COLO668 (cell line): Measurements from ENCODE around the gene FLII.
A peak's percentile ranks its signal among the peaks of the same experiment; 100 is the strongest.

Experiments used
- DNase-seq: peaks from one replicate; lab custom pipeline; 2025; ENCODE audit not compliant: unreplicated experiment; lab: John Stamatoyannopoulos, UW

FLII gene

DNA sequence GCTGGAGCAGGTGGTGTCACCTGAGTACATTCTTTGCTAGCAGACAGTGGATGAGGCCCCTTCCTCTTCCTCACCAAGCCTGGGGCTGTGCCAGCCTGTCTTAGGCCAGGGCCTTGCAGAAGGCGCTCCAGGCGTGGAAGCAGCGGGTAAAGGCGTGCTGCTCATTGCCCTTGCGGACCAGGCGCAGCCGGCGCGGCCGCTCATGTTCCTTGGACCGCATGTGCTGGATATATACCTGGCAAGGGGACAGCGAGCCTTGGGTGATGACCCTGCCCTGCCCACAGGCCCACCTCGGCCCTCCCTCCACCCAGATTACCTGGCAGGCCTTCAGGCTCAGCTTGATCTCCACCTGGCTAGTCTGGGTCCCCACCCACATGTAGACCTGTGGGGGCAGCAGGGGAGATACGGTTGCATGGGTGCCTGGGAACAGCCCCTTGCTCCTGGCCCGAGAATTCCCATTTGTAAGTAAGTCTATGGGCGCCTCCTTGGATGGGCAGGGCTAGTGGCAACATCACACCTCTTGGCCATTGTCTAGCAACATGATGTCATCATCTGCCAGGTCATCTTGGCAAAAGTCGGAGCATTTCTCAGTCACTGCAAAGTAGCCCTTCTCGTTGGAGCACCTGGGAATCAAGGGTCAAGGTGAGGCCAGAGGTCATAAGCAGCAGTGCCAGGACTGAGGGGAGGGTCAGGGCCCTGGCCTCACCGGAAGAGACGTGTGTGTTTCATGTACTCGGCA is 13.3 kb downstream of the FLII start:
- DNase-seq: no peak

DNA sequence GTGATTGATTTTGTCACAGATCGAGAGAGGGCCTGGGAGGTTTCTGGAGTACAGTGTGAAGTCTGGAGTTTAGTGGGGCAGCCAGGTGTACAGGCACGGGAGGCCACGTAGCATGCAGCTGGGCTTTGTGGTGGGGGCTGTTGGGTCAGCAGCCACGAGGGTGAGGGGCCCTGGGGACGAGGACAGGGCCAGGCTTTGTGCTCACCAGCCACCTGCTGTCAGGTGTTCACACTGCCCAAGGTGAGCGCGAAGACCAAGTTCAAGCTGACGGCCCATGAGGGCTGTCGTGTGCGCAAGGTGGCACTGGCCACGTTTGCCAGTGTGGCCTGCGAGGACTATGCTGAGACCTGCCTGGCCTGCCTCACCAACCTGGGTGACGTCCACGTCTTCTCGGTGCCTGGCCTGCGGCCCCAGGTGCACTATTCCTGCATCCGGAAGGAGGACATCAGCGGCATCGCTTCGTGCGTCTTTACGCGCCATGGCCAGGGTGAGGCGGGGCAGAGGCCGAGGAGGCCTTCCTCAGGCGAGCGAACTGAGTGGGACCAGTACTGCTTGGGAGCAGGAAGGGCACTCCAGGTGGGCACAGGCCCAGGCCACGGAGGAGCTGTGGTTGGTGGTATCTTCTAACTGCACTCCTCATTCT is 17.2 kb downstream of the FLII start:
- DNase-seq: no peak

- DNase-seq: no peak
Measured at GRCh38 chr17:18240449-18240848, 18.1 kb downstream of the FLII start.

DNA sequence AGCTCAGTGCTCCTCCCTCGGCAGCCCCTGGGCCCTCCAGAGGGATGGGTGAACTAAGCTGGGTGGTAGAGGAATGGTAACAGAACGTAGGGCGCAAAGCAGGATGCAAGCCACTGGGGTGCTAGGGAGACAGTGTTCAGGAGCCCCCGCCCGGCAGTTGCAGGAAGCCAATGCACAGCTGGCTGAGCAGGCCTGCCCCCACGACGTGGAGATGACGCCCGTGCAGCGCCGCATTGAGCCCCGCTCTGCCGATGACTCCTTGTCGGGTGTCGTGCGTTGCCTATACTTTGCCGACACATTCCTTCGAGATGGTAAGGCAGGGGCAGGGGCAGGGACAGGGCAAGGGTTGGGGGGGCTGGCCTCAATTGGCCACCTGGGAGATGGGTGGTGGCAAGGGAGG is 20.2 kb downstream of the FLII start:
- DNase-seq: no peak

DNA sequence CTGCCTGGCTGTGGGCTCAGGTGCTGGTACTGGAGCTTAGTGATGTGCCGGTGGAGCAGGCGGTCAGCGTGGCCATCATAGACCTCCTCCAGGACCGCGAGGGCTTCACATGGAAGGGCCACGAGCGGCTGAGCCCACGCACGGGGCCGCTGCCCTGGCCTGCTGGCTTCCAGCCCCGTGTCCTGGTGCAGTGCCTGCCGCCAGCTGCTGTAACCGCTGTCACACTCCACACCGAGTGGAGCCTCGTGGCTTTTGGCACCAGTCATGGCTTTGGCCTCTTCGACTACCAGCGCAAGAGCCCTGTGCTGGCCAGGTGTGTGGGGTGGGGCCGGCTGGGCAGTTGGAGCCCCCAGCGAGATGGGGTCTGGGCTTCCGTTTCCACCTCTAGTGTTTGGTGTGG is 21.1 kb downstream of the FLII start:
- no peak for DNase-seq

- DNase-seq: no peak
Measured at GRCh38 chr17:18236494-18236893, 22.0 kb downstream of the FLII start.

DNA sequence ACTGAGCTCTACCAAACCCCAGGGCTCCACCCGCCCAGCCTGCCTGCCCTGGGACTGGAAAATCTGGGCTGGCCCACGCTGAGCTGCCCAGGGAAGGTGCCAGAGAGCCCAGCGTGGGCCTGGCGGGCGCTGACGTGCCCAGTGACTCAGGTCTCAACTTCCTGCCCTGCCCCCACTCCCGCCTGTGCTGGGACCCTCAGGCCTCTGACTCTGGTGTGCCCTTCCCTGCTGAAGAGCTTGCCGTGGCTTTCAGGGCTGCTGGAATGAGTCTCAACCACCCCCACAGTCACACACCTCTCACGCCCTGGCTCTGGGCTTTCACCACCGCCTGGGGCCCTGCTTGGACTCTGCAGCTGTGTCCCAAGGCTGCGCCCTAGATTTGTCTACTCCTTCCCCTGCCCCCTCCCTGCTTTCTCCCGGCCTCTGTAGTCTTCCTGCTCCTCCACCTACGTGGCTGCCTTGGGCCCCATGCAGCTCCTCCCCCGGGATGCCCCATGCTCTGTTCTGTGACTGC is 22.7 kb downstream of the FLII start:
- no peak for DNase-seq

DNA sequence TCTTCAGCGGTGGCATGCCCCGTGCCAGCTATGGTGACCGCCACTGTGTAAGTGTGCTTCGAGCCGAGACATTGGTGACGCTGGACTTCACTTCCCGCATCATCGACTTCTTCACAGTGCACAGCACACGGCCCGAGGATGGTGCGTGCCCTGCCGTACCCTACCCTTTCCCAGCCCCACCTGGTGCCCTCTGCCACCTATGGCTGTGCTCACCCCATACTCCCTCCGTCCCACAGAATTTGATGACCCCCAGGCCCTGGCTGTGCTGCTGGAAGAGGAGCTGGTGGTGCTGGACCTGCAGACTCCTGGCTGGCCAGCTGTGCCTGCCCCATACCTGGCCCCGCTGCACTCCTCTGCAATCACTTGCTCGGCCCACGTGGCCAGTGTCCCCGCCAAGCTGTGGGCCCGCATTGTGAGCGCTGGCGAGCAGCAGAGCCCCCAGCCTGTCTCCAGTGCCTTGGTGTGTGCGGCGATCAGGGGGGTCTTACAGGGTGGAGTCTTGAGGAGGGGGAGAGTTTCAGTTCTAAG is 23.6 kb downstream of the FLII start:
- DNase-seq: no peak

GRCh38 chr17:18233803-18234518 is 24.6 kb downstream of the FLII start:
- DNase-seq: no peak

DNA sequence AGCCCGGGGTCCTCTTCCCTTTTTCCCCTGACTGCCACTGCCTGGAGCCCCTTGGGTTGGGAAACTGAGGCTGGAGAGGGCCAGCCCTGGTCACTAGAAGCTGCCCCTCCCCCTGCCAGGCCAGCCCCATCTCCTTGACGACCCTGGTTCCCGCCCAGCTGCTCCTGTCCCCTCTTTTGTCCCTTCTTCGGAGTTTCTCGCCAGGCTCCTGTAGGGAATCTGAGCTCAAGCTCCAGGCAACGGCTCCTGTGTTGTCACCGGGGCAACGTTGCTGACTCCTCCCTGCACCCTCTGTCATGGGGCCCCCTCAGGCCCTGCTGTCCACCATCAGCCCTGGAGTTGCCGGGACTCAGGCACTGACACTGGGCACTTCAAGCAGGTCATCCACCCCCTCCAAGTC is 27.4 kb downstream of the FLII start:
- DNase-seq: no peak

- DNase-seq: no peak
Measured at GRCh38 chr17:18230288-18231141, 28.0 kb downstream of the FLII start.

GRCh38 chr17:18229771-18230170 is 28.8 kb downstream of the FLII start:
- no peak for DNase-seq

DNA sequence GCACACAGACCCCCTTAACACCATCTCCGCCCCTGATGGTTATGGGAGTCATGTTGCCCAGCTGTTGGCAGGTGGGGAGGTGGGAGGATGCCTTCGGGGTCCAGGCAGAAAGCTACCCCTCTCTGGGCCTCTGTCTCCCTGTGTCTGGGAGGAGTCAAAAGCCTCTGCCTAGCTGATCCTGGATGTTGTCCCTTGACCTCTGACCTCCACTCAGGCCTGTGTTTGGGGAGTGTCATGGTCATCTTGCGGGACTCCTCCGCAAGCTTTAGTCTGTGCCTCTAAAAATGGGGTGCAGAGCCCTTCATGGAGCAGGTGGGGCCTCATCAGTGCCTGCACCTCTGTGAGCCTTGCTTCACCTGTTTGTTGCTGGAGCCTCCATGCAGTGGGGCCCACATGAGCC is 29.3 kb downstream of the FLII start:
- no peak for DNase-seq

DNA sequence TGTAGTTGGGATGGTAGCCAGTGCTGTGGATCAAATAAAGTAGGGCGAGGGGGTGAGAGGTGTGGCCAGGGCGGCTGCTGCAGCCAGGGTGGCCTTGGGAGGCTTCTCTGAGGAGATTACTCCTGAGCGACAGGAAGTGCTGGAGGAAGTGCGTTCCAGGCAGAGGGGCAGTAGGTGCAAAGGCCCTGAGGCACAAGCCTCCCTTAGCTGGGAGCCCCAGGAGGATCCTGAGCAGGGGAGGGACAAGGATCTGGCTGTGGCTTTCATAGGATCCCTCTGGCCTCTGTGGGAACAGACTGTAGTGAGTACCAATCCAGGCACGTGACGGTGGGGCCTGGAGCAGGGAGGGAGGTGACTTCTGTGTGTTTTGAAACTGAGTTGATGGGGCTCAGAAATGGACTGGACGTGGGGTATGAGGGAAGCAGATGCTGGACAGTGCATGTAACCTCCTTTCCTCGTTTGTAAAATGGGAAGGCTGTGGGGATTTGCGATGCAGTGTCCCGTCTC is 30.3 kb downstream of the FLII start:
- DNase-seq: no peak

GRCh38 chr17:18227635-18228034 is 30.9 kb downstream of the FLII start:
- DNase-seq: no peak

DNA sequence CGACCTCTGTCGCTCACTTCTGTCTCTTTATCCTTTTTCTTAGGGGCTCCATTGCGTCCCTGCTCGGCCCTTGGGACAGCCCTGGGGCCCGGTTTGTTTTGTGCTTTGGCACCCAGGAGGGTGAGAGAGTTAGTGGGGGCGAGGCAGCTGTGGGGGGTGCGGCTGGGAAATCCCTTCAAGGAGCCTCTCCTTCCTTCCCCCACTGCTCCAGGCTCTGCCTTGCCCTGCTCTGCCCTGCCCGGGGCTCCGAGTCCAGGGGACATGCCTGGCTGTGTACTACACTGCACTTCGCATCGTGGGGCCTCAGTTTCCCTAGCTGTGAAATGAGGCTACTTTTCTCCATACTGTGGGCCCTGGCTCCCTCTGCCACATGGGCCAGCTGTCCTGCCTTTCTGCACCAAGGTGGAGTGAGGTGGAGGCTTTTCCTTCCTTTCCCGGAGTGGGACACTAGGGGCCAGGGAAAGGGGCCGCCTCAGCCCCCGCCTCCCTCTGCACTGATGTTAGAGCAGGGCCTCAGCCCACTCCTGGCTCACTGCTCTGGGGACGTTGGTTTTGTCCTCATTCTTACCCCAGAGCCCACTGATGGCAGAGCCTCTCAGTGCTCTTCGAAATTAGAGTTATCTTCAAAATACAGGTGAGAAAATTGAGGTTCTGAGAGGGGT is 32.1 kb downstream of the FLII start:
- DNase-seq: no peak

DNA sequence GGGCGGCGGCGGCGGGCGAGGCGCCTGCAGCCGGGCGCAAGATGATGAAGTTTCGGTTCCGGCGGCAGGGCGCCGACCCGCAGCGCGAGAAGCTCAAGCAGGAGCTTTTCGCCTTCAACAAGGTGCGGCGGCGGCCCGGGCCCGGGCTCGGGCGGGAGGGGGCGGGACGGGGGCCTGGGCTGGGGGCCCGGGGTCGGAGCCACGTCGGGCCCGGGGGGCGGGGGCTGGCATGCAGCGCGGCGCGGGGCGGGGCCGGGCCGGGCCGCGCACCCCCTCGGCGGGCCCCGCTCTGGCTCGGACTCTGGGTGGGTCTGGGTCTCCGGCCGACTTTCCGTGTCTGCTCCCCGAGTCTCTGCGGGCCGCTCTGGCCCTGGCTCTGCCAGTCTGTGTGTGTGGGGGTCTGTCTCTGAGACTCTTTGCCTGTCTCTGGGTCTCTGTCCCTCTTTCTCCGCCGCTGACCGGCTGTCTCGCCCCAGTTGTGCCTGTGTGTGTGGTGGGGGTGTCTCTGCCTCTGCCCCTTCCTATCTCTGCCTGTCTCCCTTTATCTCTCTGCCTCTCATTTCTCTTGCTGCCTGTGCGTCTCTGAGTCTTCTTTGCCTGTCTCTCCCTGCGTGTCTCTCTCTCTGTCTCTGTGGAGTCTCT is 32.8 kb downstream of the FLII start:
- no peak for DNase-seq

- DNase-seq: peak; percentile 94
Measured at GRCh38 chr17:18225121-18225641, 33.4 kb downstream of the FLII start, which contains the start of gene LLGL1. TSS of gene LLGL1 (plus strand) at chr17:18225635. CDS start at chr17:18225683, 48 bp downstream.

DNA sequence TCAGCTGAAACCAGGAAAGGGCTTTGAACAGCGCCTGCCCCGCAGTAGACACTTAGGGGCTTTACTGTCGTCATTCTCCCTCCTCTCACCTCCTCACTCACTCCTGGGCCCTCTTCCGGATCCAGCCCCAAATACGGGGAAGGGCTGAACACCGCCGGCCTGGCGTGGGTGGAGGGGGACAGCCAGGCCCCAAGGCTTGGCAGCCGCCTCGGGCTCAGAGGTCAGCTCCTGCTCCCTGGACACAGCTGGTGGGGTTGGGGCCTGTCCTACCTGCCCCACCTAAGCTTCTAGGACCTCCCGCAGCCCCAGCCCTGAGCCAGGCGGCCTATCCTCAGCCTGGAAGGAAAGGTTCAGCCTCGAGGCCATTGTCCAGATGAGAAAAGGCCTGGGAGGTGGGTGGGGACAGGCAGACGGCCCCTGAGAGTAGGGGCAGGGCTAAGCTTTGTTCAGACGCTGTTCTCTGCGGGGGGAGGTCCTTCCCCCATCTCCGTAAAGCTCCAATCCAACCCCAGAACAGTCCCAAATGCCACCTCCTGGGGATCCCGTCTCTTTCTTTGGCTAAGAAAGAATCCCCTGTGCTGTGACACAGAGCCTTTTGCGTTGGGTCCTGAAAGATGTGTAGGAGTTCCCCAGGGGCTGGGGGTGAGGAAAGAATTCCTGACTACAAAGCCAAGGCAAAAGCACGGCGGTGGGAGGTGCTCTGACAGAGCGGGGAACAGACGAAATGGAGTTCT is 34.0 kb downstream of the FLII start:
- no peak for DNase-seq
